Motor neuron (in vitro differentiated cells): ENCODE results near the gene EBF4. TPM values are rescaled to one million over a fixed set of nuclear protein-coding genes. Genes with fewer than 3 reads are reported as not detected.

Source experiments
- ATAC-seq, 8 experiments: fragments of 200-7000 bp; cut with Tn5 transposase; replicated peaks in 6 of 8; 2 replicates each; pipeline ENCODE4 v1.8.0; 2021; ENCODE audit warnings: mild to moderate bottlenecking in 8 of 8, moderate library complexity in 8 of 8
- H3K27ac ChIP-seq, 2 donors: fragments of 250-450 bp; sonication (Bioruptor Pico); 2 replicates each; pipeline ENCODE4 v1.9.0; 2021; ENCODE audit warnings: antibody characterized with exemption in 2 of 2, mild to moderate bottlenecking in 2 of 2, moderate library complexity in 1 of 2
- H3K4me1 ChIP-seq, 2 donors: fragments of 250-450 bp; sonication (Bioruptor Pico); replicated peaks in 1 of 2; 2 replicates each; pipeline ENCODE4 v1.6.1; 2021; ENCODE audit warnings: antibody characterized with exemption in 2 of 2, mild to moderate bottlenecking in 2 of 2, moderate library complexity in 1 of 2
- H3K4me3 ChIP-seq, 5 donors: fragments of 250-450 bp; sonication (Bioruptor Pico); 2 replicates each; pipeline ENCODE4 v1.9.0; 2021; ENCODE audit warnings: antibody characterized with exemption in 5 of 5, mild to moderate bottlenecking in 5 of 5, moderate library complexity in 4 of 5
- WGBS, 10 experiments: fragments of 450-650 bp; shearing (Covaris generic); methylation state at CpG; one replicate each; pipeline ENCODE4 v1.0.0; 2022; 5-methylcytosine and 5-hydroxymethylcytosine counted together
- in situ Hi-C, 9 experiments: fragments of 400-800 bp; cut with MboI; loops; one replicate each; pipeline ENCODE4 v1.15.0; 2021; ENCODE audit warnings: low sequenced_read_pairs in 9 of 9, low pct_unique_long_range_greater_than_20kb in 2 of 9; ENCODE audit not compliant: unreplicated experiment in 9 of 9
- total RNA-seq, 8 experiments: library from RNA; unstranded; fragments of 300-600 nt; gene quantifications; 2 replicates each; pipeline versions ENCODE4 v1.2.3 to v1.2.4, GENCODE V29; 2022

Gene EBF4
- total RNA-seq, 8 experiments from 2014 or later, result 1.4 to 14.3 (median 8.2) TPM

GRCh38 chr20:2707353-2708072 lies 14.9 kb downstream of the EBF4 start:
- no peak overlapping the region for H3K4me3 ChIP-seq
- ATAC-seq, result no peak
- in situ Hi-C loops, result no loop called here
- no peak overlapping the region for H3K27ac ChIP-seq
- 45 to 79% (median 68%) methylated on average over 2 to 5 of the region's 12 CpGs; no CpG with 5 or more reads in 5 of the 10 experiments for WGBS, 10 experiments
- H3K4me1 ChIP-seq, result no peaks in the 10 kb centered on the region

GRCh38 chr20:2708073-2708415 lies 15.5 kb downstream of the EBF4 start:
- in situ Hi-C loops, result no loop called here
- H3K4me3 ChIP-seq, result no peak overlapping the region
- no peak for ATAC-seq
- H3K27ac ChIP-seq, result no peak overlapping the region
- WGBS, 10 experiments, result 17 to 52% (median 20%) methylated on average over 1 to 2 of the region's 5 CpGs; no CpG with 5 or more reads in 7 of the 10 experiments
- no peaks in the 10 kb centered on the region for H3K4me1 ChIP-seq

- no peak for ATAC-seq
- Histone ChIP-seq H3K4me3 (no peak overlapping the region), H3K27ac (no peak overlapping the region), H3K4me1 (no peaks in the 10 kb centered on the region)
- WGBS, 10 experiments, result 40 to 100% (median 90%) methylated on average over 1 to 8 of the region's 9 CpGs; no CpG with 5 or more reads in 2 of the 10 experiments
- in situ Hi-C loops, result no loop called here
These were observed 16.1 kb downstream of the EBF4 start for GRCh38 chr20:2708665-2709064.

GRCh38 chr20:2709205-2709981 lies 16.8 kb downstream of the EBF4 start:
- Histone ChIP-seq H3K27ac (no peak overlapping the region), H3K4me3 (no peak overlapping the region), H3K4me1 (no peaks in the 10 kb centered on the region)
- no peak for ATAC-seq
- WGBS, 10 experiments, result 67 to 90% (median 75%) methylated on average over 2 to 3 of the region's 17 CpGs; no CpG with 5 or more reads in 7 of the 10 experiments
- in situ Hi-C loops, result no loop called here

GRCh38 chr20:2713285-2713684 lies 20.7 kb downstream of the EBF4 start:
- 0 to 24% (median 0%) methylated on average over 1 to 3 of the region's 3 CpGs; no CpG with 5 or more reads in 3 of the 10 experiments for WGBS, 10 experiments
- no peak overlapping the region for H3K4me3 ChIP-seq
- in situ Hi-C loops, result no loop called here
- peak in 3 of 8 experiments; percentile 38 to 75 (median 53) for ATAC-seq
- H3K27ac ChIP-seq, result no peak overlapping the region
- H3K4me1 ChIP-seq, result no peaks in the 10 kb centered on the region

GRCh38 chr20:2729251-2729713 lies 36.7 kb downstream of the EBF4 start:
- in situ Hi-C loops, result no loop called here
- no peak for ATAC-seq
- Histone ChIP-seq H3K4me3 (no peak overlapping the region), H3K4me1 (no peaks in the 10 kb centered on the region), H3K27ac (no peak overlapping the region)
- 32 to 100% (median 72%) methylated on average over 1 to 6 of the region's 6 CpGs; no CpG with 5 or more reads in 1 of the 10 experiments for WGBS, 10 experiments

- no peak for ATAC-seq
- WGBS, 10 experiments, result 0% methylated on average over 1 of the region's 1 CpG; no CpG with 5 or more reads in 9 of the 10 experiments
These were observed 37.2 kb downstream of the EBF4 start for GRCh38 chr20:2729791-2730190.

GRCh38 chr20:2734899-2735298 lies 42.3 kb downstream of the EBF4 start:
- no peak overlapping the region for H3K4me3 ChIP-seq
- 42 to 100% (median 85%) methylated on average over 1 to 2 of the region's 2 CpGs; no CpG with 5 or more reads in 2 of the 10 experiments for whole genome bisulfite sequencing, 10 experiments
- ATAC-seq, result no peak
- H3K4me1 ChIP-seq, result no peaks in the 10 kb centered on the region
- in situ Hi-C loops, result no loop called here
- no peak overlapping the region for H3K27ac ChIP-seq

More at GRCh38 chr20:2729791-2730190, 37.2 kb downstream of the EBF4 start:
- in situ Hi-C loops, result no loop called here
- no peak overlapping the region for H3K4me3 ChIP-seq
- no peak overlapping the region for H3K27ac ChIP-seq
- H3K4me1 ChIP-seq, result no peaks in the 10 kb centered on the region

- Histone ChIP-seq H3K4me1 (no peaks in the 10 kb centered on the region), H3K4me3 (no peak overlapping the region), H3K27ac (no peak overlapping the region)
- ATAC-seq, result no peak
- WGBS, 10 experiments, result 60 to 100% (median 90%) methylated on average over 1 to 3 of the region's 3 CpGs; no CpG with 5 or more reads in 5 of the 10 experiments
- in situ Hi-C loops, result no loop called here
These were observed 43.9 kb downstream of the EBF4 start for GRCh38 chr20:2736441-2736840.

- WGBS, 10 experiments, result 0 to 100% (median 44%) methylated on average over 1 to 5 of the region's 8 CpGs; no CpG with 5 or more reads in 3 of the 10 experiments
- peak in 5 of 8 experiments; percentile 21 to 75 (median 61) for ATAC-seq
- in situ Hi-C loops, result no loop called here
- Histone ChIP-seq H3K4me1 (no peaks in the 10 kb centered on the region), H3K27ac (no peak overlapping the region), H3K4me3 (no peak overlapping the region)
These were observed 45.9 kb downstream of the EBF4 start for GRCh38 chr20:2738331-2739041.

GRCh38 chr20:2739042-2739398 lies 46.4 kb downstream of the EBF4 start:
- no peak for ATAC-seq
- in situ Hi-C loops, result no loop called here
- no peak overlapping the region for H3K4me3 ChIP-seq
- H3K27ac ChIP-seq, result no peak overlapping the region
- 57 to 97% (median 71%) methylated on average over 1 to 5 of the region's 8 CpGs; no CpG with 5 or more reads in 7 of the 10 experiments for WGBS, 10 experiments
- no peaks in the 10 kb centered on the region for H3K4me1 ChIP-seq

GRCh38 chr20:2740702-2741101 lies 48.1 kb downstream of the EBF4 start:
- ATAC-seq, result no peak
- in situ Hi-C loops, result no loop called here
- H3K27ac ChIP-seq, result no peak overlapping the region
- 0 to 96% (median 73%) methylated on average over 1 to 5 of the region's 6 CpGs; no CpG with 5 or more reads in 1 of the 10 experiments for WGBS, 10 experiments
- H3K4me1 ChIP-seq, result no peaks in the 10 kb centered on the region
- H3K4me3 ChIP-seq, result no peak overlapping the region

- H3K4me1 ChIP-seq, result no peaks in the 10 kb centered on the region
- in situ Hi-C loops, result no loop called here
- no peak for ATAC-seq
- no peak overlapping the region for H3K4me3 ChIP-seq
- 17 to 77% (median 53%) methylated on average over 1 to 3 of the region's 3 CpGs; no CpG with 5 or more reads in 2 of the 10 experiments for WGBS, 10 experiments
- no peak overlapping the region for H3K27ac ChIP-seq
These were observed 48.9 kb downstream of the EBF4 start for GRCh38 chr20:2741463-2741862.
